ENCODE results near the gene SPSB4. TPM values are rescaled to one million over a fixed set of nuclear protein-coding genes. Genes with fewer than 3 reads are reported as not detected.

SPSB4 gene
- total and polyA plus RNA-seq, 2 of the 8 experiments (the other 6 are each of a cell fraction or from before 2014, with no cell fraction given), result 15.1 to 17.2 TPM

- no peak for TF ChIP-seq SRF (IDR thresholded peaks at IDR 0.05; ENCODE audit: low read depth, low read length)
- no peak for TF ChIP-seq CBX5 (IDR thresholded peaks at IDR 0.05; ENCODE audit: low read depth, low read length)
- no peak for TF ChIP-seq CTBP2 (IDR thresholded peaks at IDR 0.05; ENCODE audit: borderline replicate concordance, insufficient read depth, insufficient read length, low read length)
- TF ChIP-seq ASH2L (IDR thresholded peaks at IDR 0.05; ENCODE audit: low read length), result no peak
Observed at GRCh38 chr3:141147657-141148056, 96.5 kb downstream of the SPSB4 start (continued).

All from H1 (cell line).